CD4-positive, CD25-positive, alpha-beta regulatory T cell (primary cell): ENCODE results near the gene MED13L. TPM values are rescaled to one million over a fixed set of nuclear protein-coding genes. Genes with fewer than 3 reads are reported as not detected.

Experiments used
- ATAC-seq, 2 donors: fragments of 150-1000 bp; cut with Tn5 transposase; one replicate each; pipeline ENCODE4 v1.10.0; 2021; ENCODE audit warnings: low read depth in 2 of 2, moderate number of reproducible peaks in 2 of 2, moderate library complexity in 1 of 2
- DNase-seq, 3 donors: peaks; one replicate each; pipeline versions ENCODE4 v3.0.0 to v3.0.0-alpha.2; 2012 to 2022; ENCODE audit warnings: mixed read lengths in 1 of 3
- H3K27ac ChIP-seq: one replicate; pipeline ENCODE4 v1.7.0; 2013; ENCODE audit warnings: mild to moderate bottlenecking, low read length; ENCODE audit not compliant: insufficient read depth, poor library complexity, severe bottlenecking
- H3K27me3 ChIP-seq: one replicate; pipeline ENCODE4 v1.7.0; 2013; ENCODE audit warnings: low read length; ENCODE audit not compliant: control insufficient read depth, insufficient read depth
- H3K36me3 ChIP-seq: one replicate; pipeline ENCODE4 v1.7.0; 2013; ENCODE audit warnings: mild to moderate bottlenecking, low read length, moderate library complexity; ENCODE audit not compliant: control insufficient read depth, insufficient read depth
- H3K4me1 ChIP-seq: 2 replicates; pipeline ENCODE4 v1.7.0; 2013; ENCODE audit warnings: mild to moderate bottlenecking, low read length; ENCODE audit not compliant: insufficient read depth, control insufficient read depth, poor library complexity, severe bottlenecking
- H3K4me3 ChIP-seq: one replicate; pipeline ENCODE4 v1.7.0; 2013; ENCODE audit warnings: low read depth, mild to moderate bottlenecking, low read length, moderate library complexity
- H3K9me3 ChIP-seq, 2 experiments: 1 replicate in 1 of 2; 2 replicates in 1 of 2; pipeline ENCODE4 v1.7.0; 2013; ENCODE audit warnings: low read length in 2 of 2, mild to moderate bottlenecking in 1 of 2, moderate library complexity in 1 of 2; ENCODE audit not compliant: control insufficient read depth in 2 of 2
- H3K27ac Mint-ChIP-seq, 3 donors: one replicate each; pipeline ENCODE4 v1.8.0; 2020 to 2022; ENCODE audit warnings: mild to moderate bottlenecking in 3 of 3, mixed read lengths in 3 of 3, moderate library complexity in 2 of 3
- H3K27me3 Mint-ChIP-seq: one replicate; pipeline ENCODE4 v1.8.0; 2022; ENCODE audit warnings: mild to moderate bottlenecking, mixed read lengths
- H3K36me3 Mint-ChIP-seq: one replicate; pipeline ENCODE4 v1.8.0; 2020; ENCODE audit warnings: mixed read lengths
- H3K4me1 Mint-ChIP-seq, 4 donors: one replicate each; pipeline ENCODE4 v1.8.0; 2020 to 2022; ENCODE audit warnings: mixed read lengths in 4 of 4, mild to moderate bottlenecking in 1 of 4
- H3K4me3 Mint-ChIP-seq, 4 donors: one replicate each; pipeline ENCODE4 v1.8.0; 2020 to 2022; ENCODE audit warnings: mild to moderate bottlenecking in 4 of 4, mixed read lengths in 4 of 4, moderate library complexity in 3 of 4
- H3K9me3 Mint-ChIP-seq, 7 donors: one replicate each; pipeline ENCODE4 v1.8.0; 2020 to 2022; ENCODE audit warnings: mixed read lengths in 7 of 7, mild to moderate bottlenecking in 3 of 7, moderate library complexity in 2 of 7
- polyA plus RNA-seq, 4 donors: library from polyadenylated mRNA; unstranded; fragments of 300-500 nt; fragmentation: Illumina TruSeq; gene quantifications; one replicate each; pipeline ENCODE4 v1.2.3, GENCODE V29; 2021
- total RNA-seq: library from RNA; stranded (reverse); gene quantifications from one replicate; pipeline ENCODE4 v1.2.3, GENCODE V29; 2022

Gene MED13L
- total and polyA plus RNA-seq, 5 donors from 2014 or later: 4.5 to 179 (median 7.0) TPM

DNA sequence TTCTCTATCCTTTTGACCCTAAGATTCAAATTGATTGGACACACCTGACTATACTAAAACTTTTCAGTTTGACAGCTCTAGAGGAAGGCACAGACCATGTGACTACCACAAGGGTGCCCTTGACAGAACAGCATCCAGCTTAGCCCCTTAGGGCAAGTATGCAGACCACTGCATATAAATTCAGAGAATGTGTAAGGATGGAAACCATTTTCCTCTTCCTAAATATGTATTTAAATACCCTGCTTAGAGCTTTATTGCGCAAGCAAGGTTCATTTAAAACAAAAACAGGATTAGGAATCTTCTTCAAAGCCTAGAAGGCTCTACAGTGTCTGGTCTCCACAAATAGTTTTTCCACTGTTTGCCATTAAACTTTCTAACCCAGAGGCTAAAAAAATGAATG, 202.8 kb downstream of the MED13L start:
- H3K27me3 ChIP-seq: no peaks in the 10 kb centered on the region
- no peaks in the 10 kb centered on the region for H3K9me3 Mint-ChIP-seq
- H3K4me3 Mint-ChIP-seq: no peak overlapping the region
- no peaks in the 10 kb centered on the region for H3K27me3 Mint-ChIP-seq
- no peak overlapping the region for H3K4me3 ChIP-seq
- H3K4me1 ChIP-seq: no peaks in the 10 kb centered on the region
- H3K36me3 ChIP-seq: no peaks in the 10 kb centered on the region
- ATAC-seq (no peak), DNase-seq (no peak)
- H3K27ac ChIP-seq: no peak overlapping the region
- H3K4me1 Mint-ChIP-seq: peaks cover 6 to 24% (median 21%) of the 10 kb centered on the region in 4 donors
- no peak overlapping the region for H3K27ac Mint-ChIP-seq
- H3K36me3 Mint-ChIP-seq: no peaks in the 10 kb centered on the region
- H3K9me3 ChIP-seq: no peaks in the 10 kb centered on the region

DNA sequence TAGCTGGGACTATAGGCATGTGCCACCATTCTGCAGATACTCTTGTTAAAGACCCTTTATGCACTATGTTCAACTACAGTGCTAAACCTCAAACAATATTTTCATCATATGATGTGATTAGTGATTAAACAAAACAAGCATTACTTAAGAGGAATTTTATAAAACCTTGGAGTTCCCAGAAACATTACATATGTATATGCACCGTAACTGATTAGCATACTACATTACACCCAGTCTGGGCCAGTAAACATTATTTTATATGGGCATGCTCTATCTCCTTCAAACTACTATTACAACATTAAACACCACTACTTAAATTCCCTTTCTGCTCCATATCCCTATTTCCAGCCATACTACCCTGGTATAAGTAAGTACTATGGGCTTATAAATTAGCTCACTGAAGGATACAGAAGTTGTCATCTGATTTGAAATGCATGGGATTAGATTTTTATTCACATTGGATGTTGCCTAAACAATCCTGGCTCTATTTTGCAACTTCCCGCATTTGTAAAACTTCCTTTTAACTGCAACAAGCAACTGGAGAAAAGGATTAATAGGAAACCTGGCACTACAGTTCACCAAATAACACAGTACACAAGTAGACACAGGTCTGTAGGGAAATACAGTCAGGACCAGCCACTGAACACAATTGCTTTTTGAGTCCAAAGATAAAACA, 205.8 kb downstream of the MED13L start:
- H3K27me3 ChIP-seq: no peaks in the 10 kb centered on the region
- H3K36me3 ChIP-seq: no peaks in the 10 kb centered on the region
- H3K27ac ChIP-seq: no peak overlapping the region
- H3K9me3 Mint-ChIP-seq: no peaks in the 10 kb centered on the region
- ATAC-seq (no peak), DNase-seq (no peak)
- no peak overlapping the region for H3K4me3 ChIP-seq
- no peak overlapping the region for H3K4me3 Mint-ChIP-seq
- no peaks in the 10 kb centered on the region for H3K9me3 ChIP-seq
- no peaks in the 10 kb centered on the region for H3K4me1 ChIP-seq
- H3K36me3 Mint-ChIP-seq: no peaks in the 10 kb centered on the region
- peaks cover 3 to 44% (median 28%) of the 10 kb centered on the region in 4 donors for H3K4me1 Mint-ChIP-seq
- H3K27me3 Mint-ChIP-seq: no peaks in the 10 kb centered on the region
- H3K27ac Mint-ChIP-seq: peak overlapping the region in 1 of 3 donors; percentile 45

DNA sequence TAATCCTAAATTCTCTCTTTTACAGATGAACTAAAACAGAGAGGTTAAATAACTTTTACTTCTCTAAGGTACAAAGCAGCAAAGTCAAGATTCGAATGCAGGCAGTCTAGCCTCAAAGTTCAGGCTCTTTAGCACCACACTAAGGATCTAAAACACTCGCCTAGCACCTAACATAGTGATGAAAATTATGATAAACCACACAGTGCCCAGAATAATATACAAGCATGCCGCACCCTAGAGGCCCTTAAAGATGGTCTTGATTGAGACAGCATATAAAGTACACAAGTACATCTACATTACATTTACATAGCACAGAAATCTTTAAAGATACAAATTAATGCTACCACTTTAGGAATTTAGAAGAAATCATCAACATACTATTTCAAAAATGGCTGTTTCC, 207.0 kb downstream of the MED13L start:
- Mint-ChIP-seq H3K4me3 (no peak overlapping the region), H3K4me1 (peaks cover 8 to 43% (median 32%) of the 10 kb centered on the region in 4 donors), H3K9me3 (no peaks in the 10 kb centered on the region), H3K27me3 (no peaks in the 10 kb centered on the region), H3K36me3 (no peaks in the 10 kb centered on the region), H3K27ac (peak overlapping the region in 2 of 3 donors; percentile 14 to 15)
- H3K27me3 ChIP-seq: no peaks in the 10 kb centered on the region
- H3K4me3 ChIP-seq: no peak overlapping the region
- ATAC-seq (no peak), DNase-seq (no peak)
- H3K27ac ChIP-seq: no peak overlapping the region
- H3K4me1 ChIP-seq: no peaks in the 10 kb centered on the region
- H3K36me3 ChIP-seq: no peaks in the 10 kb centered on the region
- H3K9me3 ChIP-seq: no peaks in the 10 kb centered on the region

DNA sequence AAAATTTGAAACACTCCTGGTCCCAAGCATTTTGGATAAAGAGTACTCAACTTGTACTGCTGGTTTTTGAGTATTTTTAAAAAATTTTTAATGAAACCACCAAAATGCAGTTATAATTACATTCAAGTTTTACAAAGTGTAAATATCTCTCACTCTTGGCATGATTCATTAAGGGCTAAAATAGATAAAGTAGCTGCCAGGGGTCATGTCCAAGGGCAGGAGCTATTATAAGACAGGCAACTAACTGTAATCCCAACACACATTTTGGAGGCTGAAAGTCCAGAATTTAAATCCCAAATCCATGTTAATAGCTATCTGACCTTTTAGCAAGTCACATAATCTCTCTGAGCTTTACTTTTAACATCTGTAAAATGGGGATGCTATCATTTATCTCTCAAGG, 207.6 kb downstream of the MED13L start:
- no peak for ATAC-seq
- DNase-seq: no peak
- H3K4me1 Mint-ChIP-seq: peaks cover 8 to 39% (median 29%) of the 10 kb centered on the region in 4 donors

DNA sequence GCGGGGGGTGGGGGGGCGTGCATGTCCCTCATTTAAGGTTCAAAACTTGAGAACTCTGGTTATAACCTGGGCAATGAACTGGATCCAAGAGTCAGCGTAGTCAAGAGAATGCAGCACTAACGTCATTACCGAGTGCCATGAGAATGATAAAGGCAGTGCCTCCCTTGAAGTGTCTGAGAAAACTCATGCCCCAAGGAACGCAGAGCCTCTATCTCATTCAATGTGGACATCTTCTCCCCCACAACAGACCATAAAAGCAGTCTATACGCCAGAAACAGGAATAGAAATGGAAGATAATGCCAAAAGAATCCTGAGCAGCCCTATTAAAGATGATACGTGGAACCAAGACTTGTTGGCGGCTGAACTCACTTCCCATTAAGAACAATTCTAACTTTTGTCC, 208.6 kb downstream of the MED13L start:
- no peaks in the 10 kb centered on the region for H3K36me3 Mint-ChIP-seq
- Histone ChIP-seq H3K36me3 (no peaks in the 10 kb centered on the region), H3K4me3 (no peak overlapping the region), H3K27me3 (no peaks in the 10 kb centered on the region), H3K4me1 (no peaks in the 10 kb centered on the region), H3K27ac (no peak overlapping the region), H3K9me3 (no peaks in the 10 kb centered on the region)
- no peak overlapping the region for H3K4me3 Mint-ChIP-seq
- DNase-seq: no peak
- H3K27ac Mint-ChIP-seq: no peak overlapping the region
- H3K9me3 Mint-ChIP-seq: no peaks in the 10 kb centered on the region
- H3K4me1 Mint-ChIP-seq: peaks cover 11 to 42% (median 27%) of the 10 kb centered on the region in 4 donors
- H3K27me3 Mint-ChIP-seq: no peaks in the 10 kb centered on the region
- ATAC-seq: no peak

More for the DNA sequence above, 207.6 kb downstream of the MED13L start:
- no peaks in the 10 kb centered on the region for H3K9me3 ChIP-seq
- H3K4me1 ChIP-seq: no peaks in the 10 kb centered on the region
- H3K4me3 ChIP-seq: no peak overlapping the region
- no peak overlapping the region for H3K27ac ChIP-seq
- H3K4me3 Mint-ChIP-seq: no peak overlapping the region
- no peaks in the 10 kb centered on the region for H3K36me3 Mint-ChIP-seq
- H3K27me3 Mint-ChIP-seq: no peaks in the 10 kb centered on the region
- peak overlapping the region in 2 of 3 donors; percentile 14 to 15 for H3K27ac Mint-ChIP-seq
- no peaks in the 10 kb centered on the region for H3K36me3 ChIP-seq
- H3K9me3 Mint-ChIP-seq: no peaks in the 10 kb centered on the region
- no peaks in the 10 kb centered on the region for H3K27me3 ChIP-seq

DNA sequence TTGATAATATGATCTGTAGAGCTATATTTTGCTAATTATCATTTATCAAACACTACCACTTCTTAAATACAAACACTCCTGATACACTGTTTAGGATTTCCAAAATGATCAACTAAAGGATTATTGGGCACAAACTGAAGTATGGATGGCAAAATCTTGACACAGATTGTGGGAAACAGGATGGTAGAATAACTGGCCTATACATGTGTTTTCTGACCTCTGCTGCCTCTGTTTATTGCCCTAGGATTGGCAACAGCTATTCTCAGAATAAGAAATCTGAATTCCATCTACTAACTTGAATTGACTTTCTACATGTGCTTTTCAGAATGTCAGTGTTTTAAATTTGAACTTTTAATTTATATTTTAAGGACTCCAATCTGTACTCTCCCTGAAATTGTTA, 209.1 kb downstream of the MED13L start:
- H3K4me3 ChIP-seq: no peak overlapping the region
- H3K27ac ChIP-seq: no peak overlapping the region
- H3K36me3 Mint-ChIP-seq: no peaks in the 10 kb centered on the region
- no peaks in the 10 kb centered on the region for H3K9me3 Mint-ChIP-seq
- H3K27me3 Mint-ChIP-seq: no peaks in the 10 kb centered on the region
- DNase-seq (no peak), ATAC-seq (no peak)
- H3K27ac Mint-ChIP-seq: peak overlapping the region in 1 of 3 donors; percentile 62
- no peak overlapping the region for H3K4me3 Mint-ChIP-seq
- no peaks in the 10 kb centered on the region for H3K27me3 ChIP-seq
- no peaks in the 10 kb centered on the region for H3K9me3 ChIP-seq
- peaks cover 11 to 42% (median 25%) of the 10 kb centered on the region in 4 donors for H3K4me1 Mint-ChIP-seq
- no peaks in the 10 kb centered on the region for H3K36me3 ChIP-seq
- H3K4me1 ChIP-seq: no peaks in the 10 kb centered on the region

DNA sequence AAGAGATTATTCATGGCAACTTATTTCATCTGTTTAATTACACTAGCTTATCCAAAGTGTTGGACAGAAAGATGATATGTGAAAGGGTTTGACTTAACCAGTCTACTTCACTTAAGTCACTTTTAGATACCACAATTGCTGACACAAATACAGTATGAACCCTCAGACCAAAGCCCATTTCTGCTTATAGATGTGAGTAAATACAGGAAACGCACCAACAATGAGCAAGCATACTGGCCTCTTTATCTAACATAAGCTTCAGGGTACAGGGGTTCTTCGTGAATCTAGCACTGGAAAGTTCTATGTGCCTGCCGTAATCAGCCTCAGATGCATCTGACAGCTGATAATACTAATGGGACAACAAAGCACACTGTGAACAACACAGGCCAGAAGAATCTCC, 209.6 kb downstream of the MED13L start:
- H3K36me3 ChIP-seq: no peaks in the 10 kb centered on the region
- ATAC-seq (peak in 1 of 2 donors; percentile 40), DNase-seq (no peak)
- H3K9me3 ChIP-seq: no peaks in the 10 kb centered on the region
- H3K9me3 Mint-ChIP-seq: no peaks in the 10 kb centered on the region
- H3K36me3 Mint-ChIP-seq: no peaks in the 10 kb centered on the region
- no peaks in the 10 kb centered on the region for H3K27me3 Mint-ChIP-seq
- peak overlapping the region in 1 of 3 donors; percentile 62 for H3K27ac Mint-ChIP-seq
- no peak overlapping the region for H3K4me3 ChIP-seq
- H3K27ac ChIP-seq: no peak overlapping the region
- H3K4me1 Mint-ChIP-seq: peaks cover 11 to 43% (median 26%) of the 10 kb centered on the region in 4 donors
- H3K27me3 ChIP-seq: no peaks in the 10 kb centered on the region
- no peaks in the 10 kb centered on the region for H3K4me1 ChIP-seq
- no peak overlapping the region for H3K4me3 Mint-ChIP-seq
